Hematopoietic multipotent progenitor cell treated with erythropoietin and hydrocortisone succinate and interleukin-3 and kit ligand, for 17 days (in vitro differentiated cells): ENCODE measurements around the gene ETDC.

Experiments
- DNase-seq: peaks from one replicate; pipeline ENCODE4 v3.0.0-alpha.2; 2015; ENCODE audit warnings: low spot score

Gene ETDC

GRCh38 chrX:135346975-135347374, 37.7 kb downstream of the ETDC start:
- DNase-seq, result no peak

DNA sequence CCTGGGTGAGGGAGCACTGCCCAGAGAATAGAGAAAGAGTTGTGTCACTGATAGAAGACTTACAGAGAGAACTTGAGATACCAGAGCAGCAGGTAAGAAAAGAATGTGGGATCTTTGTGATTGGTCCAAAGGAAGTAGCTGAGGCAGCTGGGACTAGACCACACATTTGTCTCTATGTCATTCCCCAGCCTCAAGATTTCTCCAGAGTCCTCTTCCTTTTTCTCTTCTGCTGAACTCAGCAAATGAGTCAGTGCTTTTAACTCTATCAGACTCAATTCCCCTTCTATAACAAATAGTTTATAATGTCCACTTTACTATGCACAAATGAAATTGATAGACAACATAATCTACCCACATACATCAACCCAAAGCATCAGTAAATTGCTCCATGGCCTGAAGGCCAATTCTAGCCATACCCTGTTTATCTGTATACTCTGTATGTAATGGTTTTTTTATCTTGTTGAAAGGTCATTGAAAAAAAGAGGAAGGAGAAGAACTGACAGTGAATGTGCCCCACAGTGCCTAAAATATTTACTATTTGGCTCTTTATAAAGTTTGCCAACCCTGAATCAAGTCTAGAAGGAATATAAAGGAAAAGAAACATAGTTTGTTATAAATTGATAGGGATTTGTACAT, 38.2 kb downstream of the ETDC start:
- DNase-seq, result no peak

DNA sequence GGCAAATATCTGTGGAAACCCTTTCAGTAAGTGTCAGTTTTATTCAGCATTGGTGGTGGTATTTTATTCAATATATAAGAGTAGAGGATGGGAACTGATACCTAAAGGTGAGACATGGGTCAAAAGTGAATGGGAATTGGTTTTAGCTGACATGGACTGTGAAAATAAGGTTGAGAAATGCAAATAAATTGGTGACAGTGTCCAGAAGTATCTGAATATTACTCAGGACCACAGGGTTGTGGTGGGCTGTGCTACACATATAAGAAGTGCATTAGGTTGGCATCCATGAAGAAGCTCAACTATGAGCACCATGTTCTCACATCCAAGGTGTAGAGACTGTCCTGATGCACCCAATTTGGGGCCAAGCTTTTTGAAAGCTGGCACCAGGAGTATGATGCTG, 45.0 kb downstream of the ETDC start:
- no peak for DNase-seq
